ENCODE results near the gene PLN. TPM values are rescaled to one million over a fixed set of nuclear protein-coding genes. Genes with fewer than 3 reads are reported as not detected.

The PLN gene
- under 1 TPM; 0.16 to 0.52 TPM for total RNA-seq

GRCh38 chr6:118548136-118548535 is at the start of gene PLN:
Gene PLN (plus strand): TSS chr6:118548296. CDS start chr6:118558922, 10,626 bp downstream.
- ATAC-seq (replicated peaks), result peak; percentile 46
- Mint-ChIP-seq H3K27ac (no peak within 1 kb of the TSS), H3K9me3 (no peaks in the 10 kb centered on the region), H3K27me3 (no peaks in the 10 kb centered on the region), H3K36me3 (ENCODE audit: low read depth) (peaks cover under 1% of the 10 kb centered on the region), H3K4me1 (peaks cover 17% of the 10 kb centered on the region), H3K4me3 (no peak within 1 kb of the TSS)

GRCh38 chr6:118500130-118501015 is 47.7 kb upstream of the PLN start:
- Mint-ChIP-seq H3K4me1 (no peaks in the 10 kb centered on the region), H3K4me3 (no peak overlapping the region), H3K27ac (no peak overlapping the region), H3K9me3 (no peaks in the 10 kb centered on the region), H3K36me3 (ENCODE audit: low read depth) (peaks cover 73% of the 10 kb centered on the region), H3K27me3 (no peaks in the 10 kb centered on the region)
- ATAC-seq (replicated peaks), result no peak

GRCh38 chr6:118501099-118501498 is 47.0 kb upstream of the PLN start:
- Mint-ChIP-seq H3K27ac (no peak overlapping the region), H3K27me3 (no peaks in the 10 kb centered on the region), H3K4me1 (no peaks in the 10 kb centered on the region), H3K4me3 (no peak overlapping the region), H3K36me3 (ENCODE audit: low read depth) (peaks cover 71% of the 10 kb centered on the region), H3K9me3 (no peaks in the 10 kb centered on the region)
- ATAC-seq (replicated peaks), result no peak

DNA sequence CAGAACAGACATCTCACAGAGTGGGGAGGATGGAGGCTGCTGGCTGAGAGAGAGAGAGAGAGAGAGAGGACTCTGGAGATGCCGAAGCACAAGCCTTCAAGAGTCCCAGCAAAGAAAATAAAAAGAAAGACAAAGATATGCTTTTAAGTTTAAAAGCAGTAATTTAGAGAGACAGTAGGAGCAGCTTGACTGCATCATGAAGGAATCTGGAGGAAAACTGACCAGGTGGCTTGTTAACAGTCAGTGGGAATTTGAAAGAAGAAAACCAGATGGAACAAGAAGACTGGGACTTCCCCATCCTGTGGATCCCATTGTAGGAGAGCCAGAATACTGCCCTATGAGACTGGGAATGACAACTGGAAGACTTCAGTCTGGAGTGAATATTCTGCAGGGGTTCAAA is 46.3 kb upstream of the PLN start:
- Mint-ChIP-seq H3K27ac (no peak overlapping the region), H3K27me3 (no peaks in the 10 kb centered on the region), H3K36me3 (ENCODE audit: low read depth) (peaks cover 68% of the 10 kb centered on the region), H3K4me3 (no peak overlapping the region), H3K4me1 (peaks cover under 1% of the 10 kb centered on the region), H3K9me3 (no peaks in the 10 kb centered on the region)
- no peak for ATAC-seq (replicated peaks)

GRCh38 chr6:118502169-118502568 is 45.9 kb upstream of the PLN start:
- H3K4me1 Mint-ChIP-seq, result peaks cover 4% of the 10 kb centered on the region
- ATAC-seq (replicated peaks), result no peak
- no peaks in the 10 kb centered on the region for H3K27me3 Mint-ChIP-seq
- no peak overlapping the region for H3K4me3 Mint-ChIP-seq
- H3K36me3 Mint-ChIP-seq (ENCODE audit: low read depth), result peaks cover 65% of the 10 kb centered on the region
- H3K9me3 Mint-ChIP-seq, result no peaks in the 10 kb centered on the region
- no peak overlapping the region for H3K27ac Mint-ChIP-seq

DNA sequence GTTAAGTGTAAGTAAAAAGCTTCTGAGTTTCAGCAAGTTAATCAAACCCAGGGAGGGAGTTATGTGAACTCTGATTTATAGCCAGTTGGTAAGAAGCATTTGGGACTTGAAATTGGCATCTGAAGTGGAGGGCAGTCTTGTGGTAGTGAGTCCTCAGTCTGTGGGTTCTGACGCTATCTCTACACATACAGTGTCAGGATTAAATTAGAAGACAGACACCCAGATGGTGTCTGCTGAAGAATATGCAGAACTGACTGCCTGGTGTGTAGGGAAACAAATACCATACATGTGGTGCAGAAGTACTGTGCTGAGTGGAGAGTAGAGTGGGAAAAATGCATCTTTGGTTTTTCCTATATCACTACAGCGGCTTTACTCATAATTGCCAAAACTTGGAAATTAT is 43.5 kb upstream of the PLN start:
- Mint-ChIP-seq H3K27me3 (no peaks in the 10 kb centered on the region), H3K4me1 (peaks cover 4% of the 10 kb centered on the region), H3K9me3 (no peaks in the 10 kb centered on the region), H3K4me3 (no peak overlapping the region), H3K27ac (no peak overlapping the region), H3K36me3 (ENCODE audit: low read depth) (peaks cover 55% of the 10 kb centered on the region)
- ATAC-seq (replicated peaks), result no peak

GRCh38 chr6:118505656-118506055 is 42.4 kb upstream of the PLN start:
- Mint-ChIP-seq H3K9me3 (no peaks in the 10 kb centered on the region), H3K4me1 (peaks cover 4% of the 10 kb centered on the region), H3K27me3 (no peaks in the 10 kb centered on the region), H3K27ac (no peak overlapping the region), H3K4me3 (no peak overlapping the region), H3K36me3 (ENCODE audit: low read depth) (peaks cover 56% of the 10 kb centered on the region)
- ATAC-seq (replicated peaks), result no peak

DNA sequence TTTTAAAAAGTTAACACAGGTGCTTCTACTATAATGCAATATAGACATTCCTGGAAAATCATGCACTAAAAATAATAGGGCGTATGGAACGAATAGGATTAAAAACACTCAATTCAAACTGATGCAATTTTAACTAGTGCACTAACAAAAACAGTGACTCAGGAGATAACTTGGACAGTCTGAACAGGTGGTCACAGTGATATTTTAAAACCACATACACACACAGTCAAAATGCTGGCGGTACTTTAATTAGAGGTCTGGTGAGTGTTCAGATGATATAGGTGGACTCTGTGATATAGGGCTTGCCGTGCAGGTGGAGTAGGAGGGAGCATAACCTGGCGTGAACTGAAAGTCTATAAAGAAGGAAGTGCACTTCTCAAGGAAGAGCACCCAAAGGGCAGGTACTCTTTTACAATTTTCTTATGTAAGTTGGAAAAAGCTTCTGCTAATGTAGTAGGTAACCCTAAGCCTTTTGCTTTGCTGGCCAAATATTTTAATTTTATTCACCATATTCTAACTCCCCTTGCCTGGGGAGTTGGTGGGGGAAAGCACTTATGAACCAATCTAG is 41.9 kb upstream of the PLN start:
- Mint-ChIP-seq H3K4me3 (no peak overlapping the region), H3K4me1 (peaks cover 4% of the 10 kb centered on the region), H3K27me3 (no peaks in the 10 kb centered on the region), H3K36me3 (ENCODE audit: low read depth) (peaks cover 53% of the 10 kb centered on the region), H3K27ac (no peak overlapping the region), H3K9me3 (no peaks in the 10 kb centered on the region)
- no peak for ATAC-seq (replicated peaks)

- H3K4me1 Mint-ChIP-seq, result peaks cover 4% of the 10 kb centered on the region
- no peaks in the 10 kb centered on the region for H3K9me3 Mint-ChIP-seq
- peak overlapping the region; percentile 21 for H3K27ac Mint-ChIP-seq
- H3K27me3 Mint-ChIP-seq, result no peaks in the 10 kb centered on the region
- H3K4me3 Mint-ChIP-seq, result no peak overlapping the region
- ATAC-seq (replicated peaks), result no peak
- peaks cover 53% of the 10 kb centered on the region for H3K36me3 Mint-ChIP-seq (ENCODE audit: low read depth)
Observed at GRCh38 chr6:118507636-118508035, 40.5 kb upstream of the PLN start.

DNA sequence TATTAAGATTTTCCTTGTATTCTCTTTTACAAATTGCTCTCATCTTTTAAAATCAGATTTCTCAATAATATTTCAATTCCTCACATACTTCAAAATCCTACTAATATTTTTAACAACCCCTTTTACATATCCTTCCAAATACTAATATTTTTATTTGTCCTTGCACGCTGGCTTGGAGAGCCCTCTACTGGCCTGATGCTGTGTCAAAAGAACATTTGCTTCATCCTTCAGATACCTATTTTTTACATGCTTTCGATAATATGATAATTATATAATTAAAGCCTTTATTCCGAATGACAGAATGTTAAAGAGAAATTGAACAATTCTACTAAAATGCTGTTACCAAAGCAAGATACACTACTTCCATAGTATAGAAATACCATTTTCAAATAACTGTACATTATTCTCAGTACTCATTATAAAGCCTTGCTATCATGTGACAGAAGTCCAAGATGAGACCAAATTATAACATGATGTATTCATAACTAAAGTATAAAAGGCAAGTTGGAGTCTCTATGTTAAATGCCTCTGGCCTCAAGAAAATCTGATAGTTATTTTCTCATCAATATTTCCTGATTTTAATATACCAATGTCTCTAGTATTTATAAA is 39.0 kb upstream of the PLN start:
- no peak overlapping the region for H3K4me3 Mint-ChIP-seq
- peaks cover 4% of the 10 kb centered on the region for H3K4me1 Mint-ChIP-seq
- ATAC-seq (replicated peaks), result no peak
- no peak overlapping the region for H3K27ac Mint-ChIP-seq
- H3K27me3 Mint-ChIP-seq, result no peaks in the 10 kb centered on the region
- H3K36me3 Mint-ChIP-seq (ENCODE audit: low read depth), result peaks cover 45% of the 10 kb centered on the region
- no peaks in the 10 kb centered on the region for H3K9me3 Mint-ChIP-seq

DNA sequence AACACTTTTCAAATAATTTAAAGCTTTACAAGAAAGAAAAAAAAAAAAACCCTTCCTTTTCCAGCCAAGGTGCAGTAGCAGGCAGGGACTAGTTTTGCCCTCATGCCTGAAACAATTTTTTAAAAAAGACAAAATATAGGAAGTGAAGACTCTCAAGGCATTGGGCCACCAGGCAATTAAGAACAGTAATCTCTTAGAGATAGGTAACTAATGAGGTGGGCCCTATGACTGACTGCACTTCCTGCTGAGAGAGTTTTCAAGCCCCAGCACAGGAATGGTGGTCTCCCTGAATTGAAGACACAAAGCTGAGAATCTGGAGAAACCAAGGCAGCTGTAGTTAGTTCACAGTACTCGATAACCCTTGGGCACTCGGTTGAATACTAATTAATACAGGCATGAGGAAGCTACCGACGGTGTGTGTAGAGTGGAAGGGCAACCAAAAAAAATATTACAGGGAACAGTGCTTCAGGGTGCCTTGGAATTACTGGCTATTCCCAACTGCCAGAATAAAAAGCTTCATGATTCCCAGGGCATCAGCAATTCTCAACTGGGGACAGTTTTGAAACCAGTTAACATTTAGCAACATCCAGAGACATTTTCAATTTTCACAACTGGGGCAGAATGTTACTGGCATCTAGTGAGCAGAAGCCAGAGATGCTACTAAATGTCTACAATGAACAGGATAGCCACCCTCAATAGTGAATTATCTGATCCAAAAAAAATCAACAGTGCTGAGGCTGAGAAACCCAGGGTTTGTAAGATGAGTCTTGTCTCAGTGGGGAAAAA is 36.0 kb upstream of the PLN start:
- Mint-ChIP-seq H3K27me3 (no peaks in the 10 kb centered on the region), H3K9me3 (no peaks in the 10 kb centered on the region), H3K4me3 (no peak overlapping the region), H3K4me1 (peaks cover 8% of the 10 kb centered on the region), H3K27ac (peak overlapping the region; percentile 65), H3K36me3 (ENCODE audit: low read depth) (peaks cover 28% of the 10 kb centered on the region)
- ATAC-seq (replicated peaks), result no peak

- H3K36me3 Mint-ChIP-seq (ENCODE audit: low read depth), result peaks cover 46% of the 10 kb centered on the region
- no peaks in the 10 kb centered on the region for H3K9me3 Mint-ChIP-seq
- H3K4me3 Mint-ChIP-seq, result no peak overlapping the region
- no peak for ATAC-seq (replicated peaks)
- H3K27ac Mint-ChIP-seq, result no peak overlapping the region
- H3K27me3 Mint-ChIP-seq, result no peaks in the 10 kb centered on the region
- peaks cover 19% of the 10 kb centered on the region for H3K4me1 Mint-ChIP-seq
Observed at GRCh38 chr6:118514689-118515088, 33.4 kb upstream of the PLN start.

DNA sequence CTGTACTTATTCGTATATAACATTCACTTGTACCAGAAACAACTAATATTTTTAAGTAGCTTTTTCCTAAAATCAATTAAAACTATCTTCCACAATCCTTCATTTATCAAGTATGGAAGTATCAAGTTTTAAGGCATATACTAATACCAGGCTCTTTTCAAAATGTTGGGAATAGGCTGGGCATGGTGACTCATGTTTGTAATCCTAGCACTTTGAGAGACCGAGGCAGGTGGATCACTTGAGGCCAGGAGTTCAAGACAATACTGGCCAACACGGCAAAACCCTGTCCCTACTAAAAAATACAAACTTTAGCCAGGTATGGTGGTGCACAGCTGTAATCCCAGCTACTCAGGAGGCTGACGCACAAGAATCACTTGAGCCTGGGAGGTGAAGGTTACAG is 25.7 kb upstream of the PLN start:
- Mint-ChIP-seq H3K27ac (no peak overlapping the region), H3K4me1 (peaks cover 35% of the 10 kb centered on the region), H3K9me3 (no peaks in the 10 kb centered on the region), H3K36me3 (ENCODE audit: low read depth) (peaks cover 71% of the 10 kb centered on the region), H3K27me3 (no peaks in the 10 kb centered on the region), H3K4me3 (no peak overlapping the region)
- ATAC-seq (replicated peaks), result no peak

- Mint-ChIP-seq H3K4me1 (peaks cover 31% of the 10 kb centered on the region), H3K27ac (no peak overlapping the region), H3K36me3 (ENCODE audit: low read depth) (peaks cover 68% of the 10 kb centered on the region), H3K4me3 (no peak overlapping the region), H3K27me3 (no peaks in the 10 kb centered on the region), H3K9me3 (no peaks in the 10 kb centered on the region)
- ATAC-seq (replicated peaks), result peak; percentile 40
Observed at GRCh38 chr6:118523216-118523615, 24.9 kb upstream of the PLN start.

Data from activated T-helper 17 cell treated with anti-CD3 and anti-CD28 coated beads, Interleukin-2, amount 50 U/mL, for 72 hours (primary cell).